Left kidney (tissue), 2 donors: Measurements from ENCODE around the gene HOXB9. TPM values are rescaled to one million over a fixed set of nuclear protein-coding genes. Genes with fewer than 3 reads are reported as not detected.
A peak's percentile ranks its signal among the peaks of the same experiment; 100 is the strongest.

Experiments used
- DNase-seq: peaks from one replicate; pipeline ENCODE4 v3.0.0-alpha.2; 2013
- polyA plus RNA-seq: library from polyadenylated mRNA; unstranded; fragments of 120-200 nt; gene quantifications from one replicate; pipeline ENCODE4 v1.2.1, GENCODE V29; 2013; ENCODE audit not compliant: insufficient read length

HOXB9 gene
- polyA plus RNA-seq, 1 donor = 65.6 TPM

- peak; percentile 39 for DNase-seq
Observed at GRCh38 chr17:48625495-48626244, 488 bp downstream of the HOXB9 start.

DNA sequence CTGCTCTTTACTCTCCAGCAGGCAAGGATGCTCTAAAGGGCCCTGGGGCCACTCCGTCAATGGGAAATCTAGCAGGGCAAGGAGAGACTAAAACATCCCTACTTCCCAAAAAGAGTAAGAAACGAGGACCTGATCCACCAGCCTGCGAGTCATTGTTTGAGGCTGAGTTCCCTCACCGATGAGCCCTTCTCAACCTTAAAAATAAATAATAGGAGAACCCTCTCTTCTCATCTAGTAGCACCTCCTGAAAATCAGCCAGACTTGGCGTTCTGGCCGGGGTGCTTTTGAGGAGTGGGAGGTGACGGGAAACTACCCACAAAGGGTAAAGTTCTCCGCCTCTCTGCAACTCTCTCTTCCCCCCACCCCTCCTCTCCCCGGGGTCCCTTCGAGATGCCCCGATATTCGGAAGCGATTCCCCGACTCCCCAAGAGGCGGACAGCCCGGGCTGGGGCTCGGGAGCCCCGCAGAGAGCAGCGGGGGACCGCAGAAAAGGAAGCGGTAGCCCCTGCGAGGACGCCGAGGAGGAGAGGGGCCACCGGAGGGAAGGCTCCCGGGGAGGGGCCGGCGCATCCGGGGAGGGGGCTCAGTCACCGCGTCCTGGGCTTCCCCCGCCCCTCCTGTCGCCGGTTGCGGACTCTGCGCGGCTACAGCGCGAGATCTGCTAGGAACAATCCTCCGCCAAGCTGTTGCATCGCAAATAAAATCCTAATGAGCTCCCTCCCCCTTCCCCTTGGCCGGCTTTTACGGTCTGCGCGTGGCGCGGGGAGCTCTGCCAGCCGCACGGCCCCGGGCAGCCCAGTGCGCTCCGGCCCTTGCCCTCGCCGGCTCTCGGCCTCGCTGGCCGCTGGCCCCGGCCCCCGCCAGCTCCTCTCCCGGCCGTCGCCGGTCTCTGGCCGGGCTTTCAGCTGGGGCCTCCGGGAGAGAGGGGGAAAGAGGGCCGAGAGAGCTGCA is 1.3 kb downstream of the HOXB9 start:
- peak; percentile 38 for DNase-seq

GRCh38 chr17:48624118-48624517 is 2.0 kb downstream of the HOXB9 start:
- no peak for DNase-seq

DNA sequence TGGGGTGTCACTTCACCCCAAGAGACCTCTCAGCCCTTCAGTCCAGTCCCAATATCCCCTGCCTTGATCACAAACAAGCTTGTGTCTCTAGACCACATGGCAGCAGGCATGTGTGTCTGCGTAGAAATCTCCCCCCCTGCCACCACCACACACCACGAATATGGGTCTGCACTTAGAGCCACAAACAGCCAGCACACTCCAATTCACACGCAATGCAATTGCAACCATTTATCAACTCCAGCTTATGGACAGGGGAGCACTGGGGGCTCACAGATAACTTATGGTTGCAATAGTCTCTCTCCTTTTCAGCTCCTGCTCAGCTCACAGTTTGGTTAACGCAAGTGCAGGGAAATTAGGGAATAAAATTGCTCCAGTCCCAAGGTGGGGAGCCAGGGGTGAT is 2.6 kb downstream of the HOXB9 start:
- no peak for DNase-seq

GRCh38 chr17:48622857-48623256 is 3.3 kb downstream of the HOXB9 start:
- no peak for DNase-seq

DNA sequence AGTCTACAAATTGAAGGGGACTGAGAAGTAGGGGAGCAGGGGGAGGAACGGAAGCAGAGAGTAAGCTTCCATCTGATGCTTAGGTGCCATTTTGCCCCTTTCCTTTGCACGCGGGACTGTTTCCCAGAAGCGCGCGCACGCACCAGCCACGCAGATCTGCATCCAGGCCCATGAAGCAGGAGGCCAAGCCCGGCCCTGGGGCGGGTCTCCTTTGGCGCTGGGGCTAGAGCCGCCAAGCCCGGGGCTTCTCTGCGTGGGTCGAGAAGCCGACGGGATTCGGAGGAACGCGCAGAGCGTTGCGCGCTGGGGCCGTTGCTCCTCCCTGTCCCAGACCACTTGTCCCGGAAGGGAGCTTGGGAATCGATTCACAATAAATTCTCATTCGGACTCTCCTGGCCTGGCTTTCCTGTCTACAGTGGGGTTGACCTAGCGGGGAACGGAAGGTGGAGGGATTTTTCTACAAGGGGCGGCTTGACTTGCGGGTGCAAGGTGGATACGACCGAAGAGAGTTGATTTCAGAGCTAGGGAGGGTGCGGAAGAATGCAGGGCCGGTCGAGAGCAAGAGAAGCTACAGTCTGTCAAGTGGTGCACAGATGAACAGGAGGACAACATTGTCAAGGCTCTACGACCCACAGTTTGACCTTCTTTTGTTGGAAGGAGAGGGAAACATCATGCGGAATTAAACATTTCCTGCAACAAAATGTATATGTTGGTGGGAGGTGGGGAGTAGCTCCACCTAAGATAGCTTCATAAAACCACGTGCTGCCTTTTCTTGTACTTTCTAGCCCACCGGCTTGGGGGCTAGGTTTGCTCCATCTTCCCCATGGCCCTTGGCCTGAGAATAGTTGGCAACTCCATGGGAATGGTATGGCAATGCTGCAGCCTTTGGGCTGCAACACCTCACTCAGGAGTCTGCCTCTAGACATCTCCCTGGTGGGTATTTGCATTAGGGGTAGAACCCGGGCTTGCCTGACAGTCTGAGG is 4.5 kb downstream of the HOXB9 start:
- DNase-seq = no peak

GRCh38 chr17:48620461-48621139 is 5.6 kb downstream of the HOXB9 start:
- DNase-seq = peak; percentile 44

DNA sequence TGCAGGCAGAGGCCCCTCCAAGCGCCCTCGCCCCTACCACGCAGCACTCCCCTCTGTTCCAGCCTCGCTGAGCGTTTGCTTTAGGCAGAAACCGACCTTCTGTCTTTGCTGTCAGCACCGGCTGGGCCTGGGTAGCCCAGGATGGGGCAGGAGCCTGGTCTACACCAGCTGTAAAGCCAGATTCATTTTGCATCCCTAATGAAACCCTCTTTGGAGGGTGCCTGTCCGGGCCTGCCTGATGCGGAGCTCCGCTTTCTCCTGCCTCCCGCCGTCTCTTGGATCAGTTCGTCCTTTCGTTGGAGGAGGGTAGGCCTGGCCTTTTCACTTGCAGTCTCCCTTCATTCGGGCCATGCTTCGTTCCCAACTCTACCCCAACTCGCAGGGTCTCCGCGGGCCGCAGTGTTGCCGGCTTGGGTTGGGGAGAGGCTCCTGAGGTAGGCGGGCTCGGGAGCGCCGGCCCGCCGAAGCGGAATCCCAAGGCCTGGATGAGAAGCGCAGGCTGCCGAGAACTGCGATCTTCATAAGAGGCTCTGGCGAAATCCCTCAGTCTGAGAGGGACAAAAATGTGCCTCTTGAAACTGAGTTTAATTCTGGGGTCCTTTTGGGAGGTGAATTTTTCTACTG is 6.2 kb downstream of the HOXB9 start:
- no peak for DNase-seq

DNA sequence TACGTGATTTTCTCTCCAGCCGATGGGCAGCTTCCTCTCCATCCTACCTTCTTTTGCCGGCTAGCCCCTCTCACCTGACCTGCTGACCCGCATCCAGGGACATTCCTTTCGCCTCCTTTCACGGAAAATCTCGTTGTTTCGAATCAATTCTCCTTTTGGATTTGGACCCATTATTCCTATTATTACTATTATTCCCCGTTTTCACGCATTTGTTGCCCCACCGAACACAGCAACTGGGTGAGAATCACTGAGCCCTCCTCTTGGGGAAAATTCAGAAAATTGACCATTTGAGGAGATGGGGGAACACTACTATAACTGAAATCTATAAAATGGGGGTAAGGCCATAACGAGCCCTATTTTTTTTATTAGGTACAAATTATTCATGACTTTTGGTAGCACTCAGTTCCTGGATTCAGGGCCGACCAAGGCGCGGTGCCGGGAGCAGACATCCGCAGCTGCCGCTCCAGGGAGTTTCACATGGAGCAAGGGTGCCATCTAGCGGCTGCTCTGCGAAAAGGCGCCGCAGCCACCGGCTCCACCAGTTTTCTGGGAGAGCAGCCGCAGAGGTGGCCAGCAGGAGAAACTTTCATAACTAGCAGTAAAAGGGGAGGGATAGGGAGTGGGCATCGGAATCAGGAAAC is 7.8 kb downstream of the HOXB9 start:
- peak; percentile 93 for DNase-seq

GRCh38 chr17:48617471-48618255 is 8.5 kb downstream of the HOXB9 start:
- DNase-seq = peak; percentile 33

DNA sequence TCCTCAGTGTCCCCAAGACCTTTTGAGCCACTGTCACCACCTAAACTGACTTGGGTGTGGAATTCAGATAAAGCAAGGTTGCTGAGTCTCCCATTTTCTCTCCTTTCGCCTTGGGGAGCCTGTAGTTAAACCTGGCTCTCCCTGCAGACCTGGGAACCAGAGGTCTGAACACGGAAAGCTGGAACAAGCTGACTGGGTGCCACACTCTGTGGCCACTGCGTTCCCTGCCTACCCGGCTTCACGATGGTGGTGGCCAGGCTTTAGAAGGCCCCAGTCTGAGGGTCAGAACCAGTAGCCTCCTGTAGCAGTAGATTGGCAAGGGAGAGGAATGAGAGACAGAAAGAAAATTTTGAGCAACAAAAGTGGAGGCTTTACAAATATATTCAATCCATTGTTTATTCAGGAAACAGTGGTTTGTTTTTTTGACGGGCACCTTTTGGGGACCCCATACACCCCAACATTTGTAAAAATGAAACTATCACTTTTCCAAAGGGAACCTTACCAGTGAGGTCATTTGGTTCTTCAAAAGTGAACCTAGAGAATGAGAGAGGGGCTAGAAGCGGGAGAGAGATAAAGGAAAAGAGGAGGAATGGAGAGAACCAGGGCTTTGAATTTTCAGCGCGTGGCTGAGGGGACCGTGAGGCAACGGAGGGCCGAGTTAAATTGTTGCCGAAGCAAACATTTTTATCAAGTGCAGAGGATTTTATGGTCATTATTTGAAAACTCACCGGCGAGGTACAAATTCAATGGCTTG is 9.3 kb downstream of the HOXB9 start:
- no peak for DNase-seq

GRCh38 chr17:48615963-48616716 is 10.0 kb downstream of the HOXB9 start:
- peak; percentile 42 for DNase-seq

GRCh38 chr17:48615047-48615962 is 10.9 kb downstream of the HOXB9 start, which contains the start of gene HOXB8:
Gene HOXB8, minus strand, starts transcription at chr17:48615292. Its CDS starts 588 bp downstream, at chr17:48614704.
- DNase-seq = no peak

DNA sequence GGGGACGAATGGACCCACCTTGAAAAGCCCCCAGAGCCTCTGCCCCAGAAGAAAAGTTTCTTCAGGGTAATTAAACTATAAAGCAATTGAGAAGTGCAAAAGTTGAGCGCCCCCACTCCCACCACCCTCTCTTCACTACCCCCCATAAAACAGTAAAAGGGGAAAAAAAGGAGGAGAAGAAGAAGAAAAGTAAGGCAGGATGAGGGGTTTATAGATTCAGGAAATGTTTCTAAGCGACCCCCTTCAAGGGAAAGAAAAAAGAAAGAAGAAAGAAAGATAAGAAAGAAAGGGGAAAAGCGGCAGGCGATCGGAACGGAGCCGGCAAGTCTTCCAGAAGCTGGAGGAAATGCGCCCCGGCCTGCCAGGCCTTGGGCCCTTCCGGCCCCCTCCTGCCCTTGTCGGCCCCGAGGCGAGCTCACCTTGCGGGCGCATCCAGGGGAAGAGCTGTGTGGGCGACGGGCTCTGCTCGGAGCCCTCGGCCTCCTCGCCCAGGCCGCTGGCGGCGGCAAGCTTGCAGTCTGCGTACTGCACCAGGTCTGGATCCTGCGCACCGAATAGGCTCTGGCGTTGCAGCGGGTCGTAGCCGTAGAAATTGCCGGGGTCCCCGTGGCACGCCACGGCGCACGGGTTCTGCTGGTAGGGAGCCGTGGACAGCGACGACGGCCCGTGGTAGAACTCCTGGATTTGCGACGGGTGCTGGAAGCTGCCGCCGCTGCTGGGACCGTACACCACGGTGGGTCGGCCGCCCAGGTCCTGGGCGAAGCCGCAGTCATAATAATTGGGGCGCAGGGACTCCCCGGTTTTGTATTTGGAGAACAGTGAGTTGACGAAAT is 12.1 kb downstream of the HOXB9 start:
- no peak for DNase-seq

GRCh38 chr17:48612854-48613691 is 13.1 kb downstream of the HOXB9 start:
- DNase-seq = no peak
